KOPT-K1 (cell line): ENCODE data around the gene NCF2.

Experiments
- H3K27ac ChIP-seq: fragments of 200-600 bp; sonication (generic); 2 replicates; pipeline ENCODE4 v1.5.1; 2016; ENCODE audit warnings: antibody characterized with exemption, mild to moderate bottlenecking, low read depth, low read length; ENCODE audit not compliant: poor library complexity, severe bottlenecking
- H3K36me3 ChIP-seq: fragments of 200-600 bp; sonication (generic); 2 replicates; pipeline ENCODE4 v1.5.1; 2017; ENCODE audit warnings: antibody characterized with exemption, mild to moderate bottlenecking, low read length, moderate library complexity; ENCODE audit not compliant: insufficient read depth
- H3K9me3 ChIP-seq: fragments of 200-600 bp; sonication (generic); 2 replicates; pipeline ENCODE4 v1.5.1; 2017; ENCODE audit warnings: antibody characterized with exemption, low read length, mild to moderate bottlenecking; ENCODE audit not compliant: insufficient read depth, poor library complexity, severe bottlenecking

The NCF2 gene

GRCh38 chr1:183600634-183601033 is 10.4 kb upstream of the NCF2 start:
- Histone ChIP-seq H3K36me3 (no peaks in the 10 kb centered on the region), H3K9me3 (no peaks in the 10 kb centered on the region), H3K27ac (no peak overlapping the region)

- no peaks in the 10 kb centered on the region for H3K36me3 ChIP-seq
- H3K9me3 ChIP-seq, result no peaks in the 10 kb centered on the region
- H3K27ac ChIP-seq, result no peak overlapping the region
Measured at GRCh38 chr1:183600136-183600535, 9.9 kb upstream of the NCF2 start.

DNA sequence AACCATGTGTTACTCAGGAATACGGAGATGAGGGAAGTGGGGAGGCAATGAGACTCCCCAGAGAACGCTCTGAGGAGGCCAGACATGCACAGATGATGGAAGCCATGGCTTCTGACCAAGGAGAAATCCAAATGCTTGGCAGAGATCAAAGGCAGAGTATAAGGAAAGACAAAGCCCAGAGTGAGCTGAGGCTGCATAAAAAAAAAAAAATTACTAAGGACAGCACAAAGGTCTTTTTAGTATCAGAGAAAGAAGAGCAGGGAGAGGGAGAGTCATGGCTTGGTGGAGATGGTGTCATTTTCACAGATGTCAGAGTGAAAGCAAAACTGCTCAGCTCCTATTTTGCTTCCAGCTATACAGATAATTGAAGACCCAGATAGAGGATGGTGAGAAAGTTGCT is 8.1 kb upstream of the NCF2 start:
- Histone ChIP-seq H3K27ac (no peak overlapping the region), H3K36me3 (no peaks in the 10 kb centered on the region)

GRCh38 chr1:183597656-183598347 is 7.5 kb upstream of the NCF2 start:
- Histone ChIP-seq H3K36me3 (no peaks in the 10 kb centered on the region), H3K27ac (no peak overlapping the region), H3K9me3 (no peaks in the 10 kb centered on the region)

More for the DNA sequence above, 8.1 kb upstream of the NCF2 start:
- no peaks in the 10 kb centered on the region for H3K9me3 ChIP-seq

DNA sequence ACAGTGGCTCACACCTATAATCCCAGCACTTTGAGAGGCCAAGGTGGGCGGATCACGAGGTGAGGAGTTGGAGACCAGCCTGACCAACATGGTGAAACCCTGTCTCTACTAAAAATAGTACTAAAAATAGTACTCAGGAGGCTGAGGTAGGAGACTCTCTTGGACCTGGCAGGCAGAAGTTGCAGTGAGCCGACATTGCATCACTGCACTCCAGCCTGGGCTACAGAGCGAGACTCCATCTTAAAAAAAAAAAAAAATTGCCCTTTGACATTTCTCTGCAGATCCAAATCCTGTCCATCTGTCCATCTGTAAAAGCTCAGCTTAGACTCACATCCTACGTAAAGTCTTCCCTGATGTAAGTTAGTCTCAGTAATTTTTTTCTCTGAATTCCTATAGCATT is 6.2 kb upstream of the NCF2 start:
- no peaks in the 10 kb centered on the region for H3K9me3 ChIP-seq
- no peaks in the 10 kb centered on the region for H3K36me3 ChIP-seq
- H3K27ac ChIP-seq, result no peak overlapping the region

DNA sequence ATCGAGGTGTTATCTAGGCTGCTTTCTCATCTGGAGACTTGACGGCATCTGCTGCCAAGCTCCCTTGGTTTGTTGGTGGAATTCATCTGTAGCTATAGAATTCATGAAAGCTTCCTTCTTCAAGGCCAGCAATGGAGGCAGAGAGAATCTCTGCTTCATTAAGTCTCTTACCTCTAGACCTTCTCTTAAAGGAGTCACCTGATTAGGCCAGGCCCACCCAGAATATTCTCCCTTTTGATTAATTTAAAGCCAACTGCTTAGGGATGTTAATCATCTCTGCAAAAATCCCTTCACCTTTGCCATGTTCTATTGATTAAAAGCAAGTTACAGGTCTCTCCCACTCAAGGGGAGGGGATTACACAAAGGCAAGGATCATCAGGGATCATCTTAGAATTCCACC is 5.3 kb upstream of the NCF2 start:
- H3K9me3 ChIP-seq, result no peaks in the 10 kb centered on the region
- H3K27ac ChIP-seq, result no peak overlapping the region
- no peaks in the 10 kb centered on the region for H3K36me3 ChIP-seq

- H3K36me3 ChIP-seq, result no peaks in the 10 kb centered on the region
- H3K27ac ChIP-seq, result no peak overlapping the region
- H3K9me3 ChIP-seq, result no peaks in the 10 kb centered on the region
Measured at GRCh38 chr1:183593356-183593755, 3.1 kb upstream of the NCF2 start.

- Histone ChIP-seq H3K36me3 (no peaks in the 10 kb centered on the region), H3K9me3 (no peaks in the 10 kb centered on the region), H3K27ac (no peak overlapping the region)
Measured at GRCh38 chr1:183592733-183593132, 2.5 kb upstream of the NCF2 start.

- H3K27ac ChIP-seq, result no peak overlapping the region
Measured at GRCh38 chr1:183589874-183590243, 400 bp downstream of the NCF2 start.

DNA sequence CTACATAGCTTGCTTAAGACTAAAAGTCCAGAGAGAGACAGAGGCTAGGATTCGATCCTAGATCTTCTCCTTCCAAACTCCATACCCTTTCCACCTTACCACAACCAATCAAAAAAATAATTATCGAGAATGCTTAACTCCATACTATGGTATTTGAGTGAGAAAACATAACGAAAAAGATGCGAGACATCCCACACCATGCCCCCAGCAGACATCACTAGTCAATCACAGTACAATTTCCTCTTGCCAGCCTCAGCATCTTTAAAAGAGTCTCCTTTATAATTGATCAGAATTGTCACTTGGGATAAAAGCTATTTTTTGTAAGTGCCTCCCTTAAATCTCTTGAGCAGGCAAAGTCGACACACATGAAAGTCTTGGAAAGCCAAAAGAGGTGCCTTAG is 875 bp downstream of the NCF2 start:
- Histone ChIP-seq H3K9me3 (no peaks in the 10 kb centered on the region), H3K36me3 (no peaks in the 10 kb centered on the region), H3K27ac (no peak overlapping the region)

More at GRCh38 chr1:183589874-183590243, 400 bp downstream of the NCF2 start:
- Histone ChIP-seq H3K9me3 (no peaks in the 10 kb centered on the region), H3K36me3 (no peaks in the 10 kb centered on the region)

GRCh38 chr1:183588827-183589226 is 1.4 kb downstream of the NCF2 start:
- Histone ChIP-seq H3K27ac (no peak overlapping the region), H3K9me3 (no peaks in the 10 kb centered on the region), H3K36me3 (no peaks in the 10 kb centered on the region)

GRCh38 chr1:183586926-183587325 is 3.3 kb downstream of the NCF2 start:
- Histone ChIP-seq H3K9me3 (no peaks in the 10 kb centered on the region), H3K27ac (no peak overlapping the region), H3K36me3 (no peaks in the 10 kb centered on the region)

DNA sequence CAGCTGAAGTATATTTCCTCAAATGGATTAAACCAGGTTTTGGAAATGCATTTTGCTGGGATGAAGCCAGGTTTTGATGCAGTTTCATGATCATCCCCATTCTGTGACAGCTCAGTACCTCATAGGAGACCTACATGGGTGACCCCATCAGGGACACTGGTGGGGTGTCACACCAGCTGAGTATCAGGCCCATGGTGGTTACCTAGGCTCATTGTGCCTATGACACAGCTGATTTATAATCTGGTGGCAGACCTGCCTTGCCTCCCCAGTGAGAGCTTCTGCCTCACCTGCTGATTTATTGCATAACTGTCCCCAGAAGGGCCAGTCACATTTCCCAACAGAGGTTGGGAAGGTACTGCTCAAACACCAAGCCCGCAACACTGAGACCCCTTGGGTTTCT is 3.8 kb downstream of the NCF2 start:
- Histone ChIP-seq H3K9me3 (no peaks in the 10 kb centered on the region), H3K27ac (no peak overlapping the region), H3K36me3 (no peaks in the 10 kb centered on the region)

DNA sequence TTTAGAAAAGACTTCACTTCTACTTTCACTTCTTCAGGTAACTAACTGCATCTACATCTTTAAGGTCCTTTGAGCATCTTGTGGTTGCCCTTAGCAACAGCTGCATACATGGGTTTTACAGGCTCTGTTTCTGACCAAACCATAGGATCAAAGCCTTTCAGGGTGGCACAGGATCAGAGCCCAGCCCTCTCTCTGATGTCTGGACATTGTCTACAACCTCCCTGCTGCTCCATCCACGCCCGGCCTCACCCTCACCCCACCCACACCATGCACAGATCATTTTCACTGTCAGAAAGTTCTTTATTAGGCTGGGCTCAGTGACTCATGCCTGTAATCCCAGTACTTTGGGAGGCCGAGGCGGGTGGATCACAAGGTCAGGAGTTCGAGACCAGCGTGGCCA is 5.2 kb downstream of the NCF2 start:
- Histone ChIP-seq H3K27ac (no peak overlapping the region), H3K9me3 (no peaks in the 10 kb centered on the region), H3K36me3 (no peaks in the 10 kb centered on the region)

DNA sequence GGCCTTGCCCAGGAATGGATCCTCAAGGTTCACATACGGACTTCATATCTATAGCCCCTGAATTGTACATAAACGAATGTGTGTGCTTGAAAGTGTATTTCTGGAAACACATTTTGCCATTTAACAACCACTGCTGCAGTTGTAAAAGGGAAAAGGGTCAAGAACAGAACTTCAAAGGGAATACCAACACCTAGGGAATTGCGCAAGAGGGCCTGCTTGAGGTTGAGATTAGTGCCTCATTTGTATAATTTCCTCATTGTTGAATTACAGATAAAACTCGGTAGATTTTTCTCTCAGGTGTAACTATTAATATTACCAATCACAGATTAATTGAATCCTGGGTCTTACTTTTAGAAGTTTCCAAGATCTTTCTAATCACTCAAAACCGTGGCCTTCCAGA is 6.1 kb downstream of the NCF2 start:
- Histone ChIP-seq H3K9me3 (no peaks in the 10 kb centered on the region), H3K36me3 (no peaks in the 10 kb centered on the region), H3K27ac (no peak overlapping the region)

DNA sequence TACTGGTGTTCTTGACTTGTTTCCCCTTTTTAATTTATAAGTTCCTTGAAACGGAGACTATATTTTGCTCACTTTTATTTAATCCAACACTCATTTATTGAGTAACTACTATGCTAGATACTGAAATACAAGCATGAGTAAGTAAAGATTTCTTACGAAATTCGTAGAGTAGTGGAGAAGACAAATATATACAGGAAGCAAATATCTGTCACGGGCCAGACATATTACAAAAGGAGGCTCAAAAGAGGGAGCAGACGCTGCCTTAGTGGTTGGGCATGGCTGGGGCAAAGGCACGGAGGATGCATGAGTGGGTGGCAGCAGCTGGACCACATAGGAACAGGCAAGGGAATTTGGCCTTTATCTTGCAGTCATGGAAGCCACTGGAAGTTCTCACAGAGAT is 6.8 kb downstream of the NCF2 start:
- Histone ChIP-seq H3K36me3 (no peaks in the 10 kb centered on the region), H3K9me3 (no peaks in the 10 kb centered on the region), H3K27ac (no peak overlapping the region)
